ENCODE data around the gene FOLR3.
"Not testable (repeated sequence)": the region's sequence is repeated elsewhere in the genome, so short reads cannot be mapped to it uniquely, and the experiment has no call there.

The FOLR3 gene

GRCh38 chr11:72138821-72139390 is 3.4 kb downstream of the FOLR3 start:
- no peak overlapping the region for H3K27ac ChIP-seq
- H3K36me3 ChIP-seq (replicated peaks) = no peaks in the 10 kb centered on the region
- no peak for DNase-seq
- no peaks in the 10 kb centered on the region for H3K27me3 ChIP-seq (replicated peaks)
- no peak overlapping the region for H3K4me3 ChIP-seq (ENCODE audit: low read depth, low read length)
- TF ChIP-seq CTCF (IDR thresholded peaks at IDR 0.05; ENCODE audit: low read depth, low read length, missing control alignments) = no peak
- in situ Hi-C loops (cut with HindIII; ENCODE audit: low pct_ligation_motif_present, low sequenced_read_pairs) = no loop called here

DNA sequence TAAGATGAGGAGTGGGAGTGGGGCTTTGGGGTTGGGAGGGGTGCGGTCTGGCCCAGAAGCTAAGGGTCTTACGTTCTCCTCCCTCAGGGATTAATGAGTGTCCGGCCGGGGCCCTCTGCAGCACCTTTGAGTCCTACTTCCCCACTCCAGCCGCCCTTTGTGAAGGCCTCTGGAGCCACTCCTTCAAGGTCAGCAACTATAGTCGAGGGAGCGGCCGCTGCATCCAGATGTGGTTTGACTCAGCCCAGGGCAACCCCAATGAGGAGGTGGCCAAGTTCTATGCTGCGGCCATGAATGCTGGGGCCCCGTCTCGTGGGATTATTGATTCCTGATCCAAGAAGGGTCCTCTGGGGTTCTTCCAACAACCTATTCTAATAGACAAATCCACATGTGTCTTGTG is 4.0 kb downstream of the FOLR3 start:
- in situ Hi-C loops (cut with HindIII; ENCODE audit: low pct_ligation_motif_present, low sequenced_read_pairs) = no loop called here
- TF ChIP-seq CTCF (IDR thresholded peaks at IDR 0.05; ENCODE audit: low read depth, low read length, missing control alignments) = no peak
- no peak overlapping the region for H3K27ac ChIP-seq

DNA sequence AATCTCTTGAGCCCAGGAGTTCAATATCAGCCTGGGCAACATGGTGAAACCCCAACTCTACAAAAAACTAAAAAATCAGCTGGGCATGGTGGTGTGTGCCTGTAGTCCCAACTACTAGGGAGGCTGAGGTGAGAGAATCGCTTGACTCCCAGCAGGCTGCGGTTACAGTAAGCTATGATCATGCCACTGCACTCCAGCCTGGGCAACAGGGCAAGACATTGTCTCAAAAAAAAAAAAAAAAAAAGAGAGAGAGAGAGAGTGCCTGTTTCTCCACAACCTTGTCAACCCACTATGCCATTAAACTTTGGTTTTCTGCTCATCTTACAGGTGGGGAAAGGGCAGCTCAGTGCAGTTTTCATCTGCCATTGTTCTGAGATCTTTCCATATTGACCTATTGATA is 5.1 kb downstream of the FOLR3 start:
- no peak overlapping the region for H3K4me3 ChIP-seq (ENCODE audit: low read depth, low read length)
- H3K36me3 ChIP-seq (replicated peaks) = no peaks in the 10 kb centered on the region
- no peak for DNase-seq
- no peak for TF ChIP-seq CTCF (IDR thresholded peaks at IDR 0.05; ENCODE audit: low read depth, low read length, missing control alignments)
- in situ Hi-C loops (cut with HindIII; ENCODE audit: low pct_ligation_motif_present, low sequenced_read_pairs) = no loop called here
- H3K27ac ChIP-seq = no peak overlapping the region
- H3K27me3 ChIP-seq (replicated peaks) = no peaks in the 10 kb centered on the region

More for the DNA sequence above, 4.0 kb downstream of the FOLR3 start:
- Histone ChIP-seq H3K4me3 (ENCODE audit: low read depth, low read length) (no peak overlapping the region), H3K27me3 (replicated peaks) (no peaks in the 10 kb centered on the region), H3K36me3 (replicated peaks) (no peaks in the 10 kb centered on the region)
- DNase-seq = no peak

- no peak overlapping the region for H3K4me3 ChIP-seq (ENCODE audit: low read depth, low read length)
- H3K27me3 ChIP-seq (replicated peaks) = no peaks in the 10 kb centered on the region
- no peak overlapping the region for H3K27ac ChIP-seq
- H3K36me3 ChIP-seq (replicated peaks) = no peaks in the 10 kb centered on the region
- TF ChIP-seq CTCF (IDR thresholded peaks at IDR 0.05; ENCODE audit: low read depth, low read length, missing control alignments) = no peak
- DNase-seq = peak; percentile 83
- in situ Hi-C loops (cut with HindIII; ENCODE audit: low pct_ligation_motif_present, low sequenced_read_pairs) = no loop called here
Observed at GRCh38 chr11:72141066-72141465, 5.5 kb downstream of the FOLR3 start.

DNA sequence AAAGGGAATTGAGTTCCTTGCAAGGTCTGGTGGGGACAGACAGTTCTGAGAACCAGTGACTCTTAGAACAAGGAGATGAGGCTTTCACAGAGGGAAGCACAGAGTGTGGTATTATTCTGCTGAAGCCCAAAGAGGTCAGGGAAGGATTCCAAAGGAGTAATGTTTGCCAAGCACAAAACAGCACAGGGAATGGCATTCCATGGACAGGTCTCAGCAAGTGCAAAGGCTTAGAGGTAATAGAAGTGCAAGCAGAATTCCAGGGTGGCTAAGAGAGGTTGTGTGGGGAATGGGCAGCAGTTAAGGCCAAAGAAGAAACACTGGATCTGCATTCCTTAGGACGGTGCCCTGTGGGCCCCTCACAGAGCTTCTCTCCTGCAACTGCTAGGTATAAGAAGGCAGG is 6.6 kb downstream of the FOLR3 start:
- H3K36me3 ChIP-seq (replicated peaks); H3K27ac ChIP-seq; DNase-seq; H3K27me3 ChIP-seq (replicated peaks); H3K4me3 ChIP-seq (ENCODE audit: low read depth, low read length); in situ Hi-C loops (cut with HindIII; ENCODE audit: low pct_ligation_motif_present, low sequenced_read_pairs): not testable (repeated sequence)

GRCh38 chr11:72142543-72142942 is 7.0 kb downstream of the FOLR3 start:
- DNase-seq; in situ Hi-C loops (cut with HindIII; ENCODE audit: low pct_ligation_motif_present, low sequenced_read_pairs); H3K4me3 ChIP-seq (ENCODE audit: low read depth, low read length); H3K27me3 ChIP-seq (replicated peaks); H3K27ac ChIP-seq; H3K36me3 ChIP-seq (replicated peaks): not testable (repeated sequence)

GRCh38 chr11:72144807-72145565 is 9.5 kb downstream of the FOLR3 start:
- in situ Hi-C loops (cut with HindIII; ENCODE audit: low pct_ligation_motif_present, low sequenced_read_pairs) = no loop called here
- DNase-seq = peak; percentile 26
- Histone ChIP-seq H3K4me3 (ENCODE audit: low read depth, low read length) (no peak overlapping the region), H3K36me3 (replicated peaks) (no peaks in the 10 kb centered on the region), H3K27ac (peak overlapping the region; percentile 37), H3K27me3 (replicated peaks) (no peaks in the 10 kb centered on the region)
- TF ChIP-seq CTCF (IDR thresholded peaks at IDR 0.05; ENCODE audit: low read depth, low read length, missing control alignments) = no peak
